IPS DF 4.7 (cell line): ENCODE measurements around the gene USP34.

ENCODE experiments used
- DNase-seq: peaks from one replicate; pipeline ENCODE4 v3.0.0-alpha.2; 2013; ENCODE audit warnings: low spot score; ENCODE audit errors: extremely low read depth

Gene USP34

DNA sequence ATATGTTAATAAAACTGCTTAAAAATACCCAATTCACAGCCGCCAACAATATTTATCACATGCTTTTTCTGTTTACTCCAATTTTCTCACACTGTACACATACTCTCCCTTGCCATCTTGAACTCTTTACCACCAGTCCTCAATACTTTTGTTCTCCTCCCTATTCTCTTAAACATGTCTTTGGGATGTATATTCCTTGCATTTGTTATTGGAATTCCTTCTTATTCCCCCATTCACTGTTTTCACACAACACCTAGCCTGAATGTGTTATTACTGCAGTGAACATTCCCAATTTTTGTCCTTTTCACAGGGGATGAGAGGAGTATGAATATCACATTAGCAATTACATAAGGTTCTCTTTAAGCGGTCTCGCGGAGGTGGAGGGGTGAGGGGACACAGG is 94.7 kb downstream of the USP34 start:
- no peak for DNase-seq

DNA sequence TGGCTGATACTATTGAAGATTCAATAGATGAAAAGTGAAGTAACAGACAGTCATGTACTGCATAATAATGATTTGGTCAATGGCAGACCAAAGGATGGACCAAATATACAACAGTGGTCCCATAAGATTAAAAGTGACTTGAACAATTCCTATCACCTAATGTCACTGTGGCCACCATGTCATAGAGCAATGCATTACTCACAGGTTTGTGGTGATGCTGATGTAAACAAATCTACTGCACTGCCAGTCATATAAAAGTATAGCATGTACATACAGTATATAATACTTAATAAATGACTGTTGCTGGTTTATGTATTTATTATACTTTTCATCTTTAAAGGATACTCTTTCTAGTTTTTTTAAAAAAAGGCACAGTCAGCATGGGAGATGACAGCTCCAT is 99.9 kb downstream of the USP34 start:
- no peak for DNase-seq

DNA sequence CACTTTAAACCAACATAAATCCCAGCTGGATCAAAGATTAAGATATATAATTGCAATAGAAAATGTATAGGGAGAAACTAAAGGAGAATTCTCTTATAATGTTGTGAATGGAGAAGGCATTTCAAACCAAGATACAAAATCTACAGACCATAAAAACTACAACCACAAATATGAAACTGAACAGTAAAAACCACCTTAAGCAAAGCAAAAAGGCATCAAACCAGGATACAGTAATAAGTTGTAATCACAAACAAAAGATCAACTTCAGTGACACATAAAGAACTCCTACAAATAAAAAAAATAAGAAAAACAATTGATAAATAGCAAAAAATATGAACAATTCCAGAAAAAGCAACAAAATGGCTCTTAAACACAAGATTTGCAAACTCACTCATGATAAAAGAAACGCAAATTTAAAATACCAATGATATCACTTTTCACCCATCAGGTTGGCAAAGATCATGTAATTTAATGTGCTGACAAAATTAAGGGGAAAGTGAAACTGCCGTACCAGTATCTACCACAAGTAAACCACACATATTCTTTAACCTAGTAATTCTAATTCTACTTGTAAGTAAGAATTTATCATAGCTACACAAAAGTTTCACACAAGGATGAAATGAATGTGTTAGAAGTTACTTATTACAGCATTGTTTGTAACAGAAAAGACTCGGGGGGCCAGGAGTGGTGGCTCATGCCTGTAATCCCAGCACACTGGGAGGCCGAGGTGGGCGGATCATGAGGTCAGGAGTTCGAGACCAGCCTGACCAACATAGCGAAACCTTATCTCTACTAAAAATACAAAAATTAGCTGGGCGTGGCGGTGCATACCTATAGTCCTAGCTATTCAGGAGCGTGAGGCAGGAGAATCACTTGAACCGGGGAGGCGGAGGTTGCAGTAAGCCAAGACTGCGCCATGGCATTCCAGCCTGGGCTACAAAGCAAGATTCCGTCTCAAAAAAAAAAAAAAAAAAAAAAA is 101.9 kb downstream of the USP34 start:
- DNase-seq, result no peak

DNA sequence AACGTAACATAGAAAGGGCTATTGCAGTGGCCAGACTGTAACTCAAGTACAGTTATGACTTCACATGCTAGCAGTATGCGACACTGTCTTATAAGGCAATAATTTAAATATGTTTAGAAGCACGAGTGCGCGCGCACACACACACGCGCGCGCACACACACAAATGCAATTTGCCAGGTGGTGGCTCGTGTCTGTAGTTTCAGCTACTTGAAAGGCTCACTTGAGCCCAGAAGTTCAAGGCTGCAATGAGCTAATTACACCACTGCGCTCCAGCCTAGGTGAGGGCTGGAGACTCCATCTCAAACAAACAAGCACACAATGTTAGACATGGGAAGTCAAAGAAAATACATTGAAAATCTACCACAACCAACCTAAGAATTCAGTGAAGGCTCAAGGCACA is 103.7 kb downstream of the USP34 start:
- no peak for DNase-seq

- no peak for DNase-seq
Observed at GRCh38 chr2:61363580-61363979, 107.3 kb downstream of the USP34 start.

- DNase-seq, result no peak
Observed at GRCh38 chr2:61362873-61363272, 108.0 kb downstream of the USP34 start.

GRCh38 chr2:61361068-61361467 is 109.8 kb downstream of the USP34 start:
- DNase-seq, result no peak

DNA sequence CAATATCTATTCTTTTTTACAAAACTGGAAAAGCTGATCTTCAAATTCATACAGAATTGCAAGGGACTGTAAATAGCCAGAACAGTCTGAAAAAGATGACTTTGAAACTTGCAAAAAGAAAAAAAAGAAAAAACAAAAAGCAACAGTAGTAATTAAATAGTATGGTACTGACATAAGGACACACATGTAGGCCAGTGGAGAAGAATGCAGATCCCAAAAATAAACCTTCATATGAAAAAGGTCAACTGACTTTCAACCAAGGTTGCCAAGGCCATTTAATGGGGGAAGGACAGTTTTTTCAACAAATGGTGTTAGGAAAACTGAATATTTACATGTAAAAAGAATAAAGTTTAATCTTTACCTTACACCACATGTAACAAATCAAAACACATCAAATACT is 111.8 kb downstream of the USP34 start:
- no peak for DNase-seq

DNA sequence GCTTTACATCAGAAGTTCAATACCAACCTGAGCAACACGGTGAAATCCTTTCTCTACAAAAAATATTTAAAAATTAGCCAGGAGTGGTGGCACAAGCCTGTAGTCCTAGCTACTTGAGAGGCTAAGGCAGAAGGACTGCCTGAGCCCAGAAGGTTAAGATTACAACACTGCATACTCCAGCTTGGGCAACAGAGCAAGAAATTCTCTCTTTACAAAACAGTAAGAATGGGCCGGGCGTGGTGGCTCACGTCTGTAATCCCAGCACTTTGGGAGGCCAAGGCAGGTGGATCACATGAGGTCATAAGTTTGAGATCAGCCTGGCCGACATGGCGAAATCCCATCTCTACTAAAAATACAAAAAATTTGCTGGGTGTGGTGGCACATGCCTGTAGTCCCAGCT is 113.2 kb downstream of the USP34 start:
- DNase-seq, result no peak

- DNase-seq, result no peak
Observed at GRCh38 chr2:61356958-61357350, 113.9 kb downstream of the USP34 start.

DNA sequence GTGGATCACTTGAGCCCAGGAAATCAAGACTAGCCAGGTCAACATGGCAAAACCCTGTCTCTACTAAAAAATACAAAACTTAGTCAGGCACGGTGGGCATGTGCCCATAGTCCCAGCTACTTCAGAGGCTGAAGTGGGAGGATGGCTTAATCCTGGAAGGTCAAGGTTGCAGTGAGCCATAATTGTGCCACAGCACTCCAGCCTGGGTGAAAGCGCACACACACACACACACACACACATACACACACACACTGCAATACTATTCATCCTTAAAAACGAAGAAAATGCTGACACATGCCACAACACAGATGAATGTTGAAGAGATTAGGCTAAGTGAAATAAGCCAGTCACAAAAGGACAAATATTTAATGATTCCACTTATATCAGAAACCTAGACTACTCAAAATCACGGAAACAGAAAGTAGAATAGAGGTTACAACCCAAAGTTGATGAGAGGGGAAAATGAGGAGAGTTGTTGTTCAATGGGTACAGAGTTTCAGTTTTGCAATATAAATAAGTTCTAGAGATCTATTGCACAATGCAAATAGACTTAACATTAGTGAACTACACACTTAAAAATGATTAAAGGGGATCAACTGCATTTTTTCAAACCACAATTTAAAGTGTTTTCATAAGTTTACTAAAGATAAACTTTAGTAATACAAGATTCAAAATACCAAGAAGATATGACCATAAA is 114.5 kb downstream of the USP34 start:
- DNase-seq, result no peak

- DNase-seq, result no peak
Observed at GRCh38 chr2:61354543-61355197, 116.2 kb downstream of the USP34 start.

DNA sequence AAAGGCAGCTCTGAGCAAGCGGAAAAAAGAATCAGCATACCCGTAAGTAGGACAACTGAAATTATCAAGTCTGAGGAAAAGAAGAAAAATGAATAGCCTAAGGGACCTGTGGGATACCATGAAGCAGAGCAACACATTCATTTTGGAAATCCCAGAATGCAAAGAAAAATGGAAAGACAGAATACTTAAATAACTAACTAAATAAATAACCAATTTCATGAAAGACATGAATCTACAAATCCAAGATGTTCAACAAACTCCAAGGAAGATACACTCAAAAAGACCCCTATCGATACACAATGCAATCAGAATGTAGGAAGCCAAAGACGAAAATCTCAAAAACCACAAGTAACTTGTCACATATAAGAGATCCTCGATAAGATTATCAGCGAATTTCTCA is 117.0 kb downstream of the USP34 start:
- DNase-seq, result no peak

- DNase-seq, result no peak
Observed at GRCh38 chr2:61350777-61351176, 120.1 kb downstream of the USP34 start.

DNA sequence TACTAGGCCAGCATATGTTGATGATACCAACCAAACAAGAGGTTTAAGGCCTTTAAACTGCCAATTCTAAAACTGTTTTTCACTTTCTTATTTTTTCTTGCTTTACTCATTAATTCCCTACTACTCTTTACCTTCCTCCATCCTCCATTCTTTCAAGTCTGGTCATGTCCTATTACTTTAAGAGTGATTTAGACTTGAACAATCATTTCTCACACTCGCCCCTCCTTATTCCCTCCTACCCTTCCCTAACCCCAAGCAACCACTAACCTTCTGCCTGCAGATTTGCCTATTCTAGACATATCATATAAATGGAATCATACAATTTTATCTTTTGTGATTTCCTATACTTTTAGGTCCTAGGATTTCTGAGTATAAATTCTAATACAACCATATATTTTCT is 127.7 kb downstream of the USP34 start:
- no peak for DNase-seq

- DNase-seq, result no peak
Observed at GRCh38 chr2:61340242-61340641, 130.6 kb downstream of the USP34 start.

GRCh38 chr2:61338447-61338846 is 132.4 kb downstream of the USP34 start:
- DNase-seq, result no peak

- no peak for DNase-seq
Observed at GRCh38 chr2:61335187-61335586, 135.7 kb downstream of the USP34 start.

- no peak for DNase-seq
Observed at GRCh38 chr2:61334466-61334865, 136.4 kb downstream of the USP34 start.

- no peak for DNase-seq
Observed at GRCh38 chr2:61328707-61329251, 142.1 kb downstream of the USP34 start.

- DNase-seq, result no peak
Observed at GRCh38 chr2:61327173-61327572, 143.7 kb downstream of the USP34 start.

- DNase-seq, result no peak
Observed at GRCh38 chr2:61326423-61326822, 144.5 kb downstream of the USP34 start.
